Endothelial cell of umbilical vein (primary cell): ENCODE results near the gene CPHXL2. TPM values are rescaled to one million over a fixed set of nuclear protein-coding genes. Genes with fewer than 3 reads are reported as not detected.

Experiments
- BruUV-seq: library from RNA; stranded (reverse); fragments of 400-500 nt; replicated peaks from 2 replicates; lab custom pipeline; 2021; lab: Mats Ljungman, UMichigan
- CTCF ChIA-PET: fragments of 300-600, 350-600 bp; sonication (Branson Sonifier 250); formaldehyde crosslinking; loops from one replicate; lab custom pipeline; 2021; ENCODE audit warnings: antibody characterized with exemption, inconsistent platforms; lab: Charles Lee
- POLR2A ChIA-PET: fragments of 300-600, 350-600 bp; sonication (Branson Sonifier 250); formaldehyde crosslinking; loops from one replicate; lab custom pipeline; 2021; ENCODE audit warnings: antibody characterized with exemption, inconsistent platforms; lab: Charles Lee
- DNase-seq: peaks from one replicate; pipeline ENCODE4 v3.0.0-alpha.2; 2011; ENCODE audit warnings: low read depth, low spot score
- FAIRE-seq: peaks from 2 replicates; lab custom pipeline; 2011; peaks lifted over from hg19 to GRCh38; lab: Jason Lieb, UNC
- H2AFZ ChIP-seq: 2 replicates; pipeline ENCODE4 v1.6.0; 2012; ENCODE audit warnings: low read depth, low read length, control low read depth, inconsistent platforms
- H3K27ac ChIP-seq: 2 replicates; pipeline ENCODE4 v1.5.1; 2011; ENCODE audit warnings: low read depth, mild to moderate bottlenecking, control low read depth, low read length, moderate library complexity; ENCODE audit not compliant: insufficient read depth
- H3K27me3 ChIP-seq, 2 experiments: 2 replicates each; pipeline versions ENCODE4 v1.6.0 to v1.6.1; 2011; ENCODE audit warnings: low read length in 2 of 2, mixed read lengths in 1 of 2; ENCODE audit not compliant: control insufficient read depth in 2 of 2, insufficient read depth in 2 of 2
- H3K36me3 ChIP-seq, 2 experiments: 2 replicates in 1 of 2; 3 replicates in 1 of 2; pipeline ENCODE4 v1.5.1; 2011; ENCODE audit warnings: low read length in 2 of 2, mild to moderate bottlenecking in 1 of 2, moderate library complexity in 1 of 2; ENCODE audit not compliant: control insufficient read depth in 2 of 2, insufficient read depth in 2 of 2; ENCODE audit errors: extremely low read depth in 1 of 2
- H3K4me1 ChIP-seq: 3 replicates; pipeline ENCODE4 v1.5.1; 2011; ENCODE audit warnings: mild to moderate bottlenecking, low read length; ENCODE audit not compliant: control insufficient read depth, insufficient read depth; ENCODE audit errors: extremely low read depth
- H3K4me2 ChIP-seq: 2 replicates; pipeline ENCODE4 v1.6.1; 2011; ENCODE audit warnings: low read length, control low read depth, mixed read lengths; ENCODE audit not compliant: insufficient read depth
- H3K4me3 ChIP-seq, 3 experiments: fragments of 200-600 bp in 1 of 3; sonication (generic), shearing (Covaris generic) in 1 of 3; replicated peaks in 1 of 3; 2 replicates each; pipeline ENCODE4 v1.5.1; 2011 to 2016; ENCODE audit warnings: control low read depth in 3 of 3, low read length in 3 of 3, mild to moderate bottlenecking in 2 of 3, inconsistent platforms in 1 of 3, low read depth in 1 of 3, moderate library complexity in 1 of 3; ENCODE audit not compliant: insufficient read depth in 1 of 3
- H3K79me2 ChIP-seq: 2 replicates; pipeline ENCODE4 v1.6.0; 2012; ENCODE audit warnings: low read length, inconsistent platforms; ENCODE audit not compliant: control insufficient read depth, insufficient read depth
- H3K9ac ChIP-seq: replicated peaks from 2 replicates; pipeline ENCODE3; 2011; ENCODE audit warnings: low read length, control low read depth; ENCODE audit not compliant: insufficient read depth; ENCODE audit errors: extremely low read depth
- H3K9me1 ChIP-seq: replicated peaks from 3 replicates; pipeline ENCODE4 v1.6.0; 2011; ENCODE audit warnings: mild to moderate bottlenecking, low read length; ENCODE audit not compliant: control insufficient read depth, insufficient read depth; ENCODE audit errors: extremely low read depth
- H3K9me3 ChIP-seq: replicated peaks from 2 replicates; pipeline ENCODE4 v1.5.1; 2012; ENCODE audit warnings: low read length, inconsistent platforms; ENCODE audit not compliant: control insufficient read depth, insufficient read depth
- H4K20me1 ChIP-seq: replicated peaks from 2 replicates; pipeline ENCODE3; 2011; ENCODE audit warnings: mild to moderate bottlenecking, low read length; ENCODE audit not compliant: control insufficient read depth, insufficient read depth; ENCODE audit errors: extremely low read depth
- CTCF ChIP-seq, 2 donors: IDR thresholded peaks; 1 replicate in 1 of 2; 2 replicates in 1 of 2; pipeline ENCODE4 v1.5.1; 2011; ENCODE audit warnings: low read length in 2 of 2, mild to moderate bottlenecking in 2 of 2, moderate library complexity in 2 of 2, control low read depth in 1 of 2, inconsistent platforms in 1 of 2, low read depth in 1 of 2; ENCODE audit not compliant: insufficient read depth in 1 of 2; ENCODE audit errors: extremely low read depth in 1 of 2
- EZH2 ChIP-seq: IDR thresholded peaks from 2 replicates; pipeline ENCODE4 v1.6.1; 2012; ENCODE audit warnings: borderline replicate concordance, low read depth, mild to moderate bottlenecking, moderate library complexity, low read length, inconsistent platforms; ENCODE audit not compliant: severe bottlenecking
- FOS ChIP-seq: IDR thresholded peaks from 2 replicates; pipeline ENCODE4 v1.6.1; 2011; ENCODE audit warnings: mild to moderate bottlenecking, low read length, moderate library complexity, borderline replicate concordance; ENCODE audit not compliant: insufficient read depth
- JUN ChIP-seq: IDR thresholded peaks from 2 replicates; pipeline ENCODE4 v1.6.1; 2011; ENCODE audit warnings: borderline replicate concordance, low read depth; ENCODE audit not compliant: insufficient read length, insufficient read depth
- MAX ChIP-seq: IDR thresholded peaks from 2 replicates; pipeline ENCODE4 v1.6.1; 2011; ENCODE audit not compliant: insufficient read depth, insufficient read length
- MYC ChIP-seq: IDR thresholded peaks from one replicate; pipeline ENCODE4 v1.6.1; 2011; ENCODE audit warnings: mild to moderate bottlenecking, low read depth, low read length
- POLR2A ChIP-seq: IDR thresholded peaks from 2 replicates; pipeline ENCODE4 v1.6.1; 2012; ENCODE audit warnings: low read depth, mild to moderate bottlenecking, control low read depth, low read length
- POLR2AphosphoS5 ChIP-seq: IDR thresholded peaks from 2 replicates; pipeline ENCODE4 v1.6.1; 2012; ENCODE audit warnings: low read depth, mild to moderate bottlenecking, control low read depth, low read length, moderate library complexity; ENCODE audit not compliant: insufficient read depth
- dilution Hi-C: fragments of 300-500 bp; cut with MboI; formaldehyde crosslinking; loops from one replicate; pipeline ENCODE4 v1.15.0; 2019; ENCODE audit warnings: low sequenced_read_pairs; ENCODE audit not compliant: extremely low pct_ligation_motif_present
- intact Hi-C: fragments of 100-400 bp; cut with micrococcal nuclease; formaldehyde crosslinking; loops from one replicate; pipeline ENCODE4 v1.10.0; 2022
- polyA plus RNA-seq, 4 experiments: library from polyadenylated mRNA; depleted of rRNA in 3 of 4; stranded (reverse) in 3 of 4; unstranded in 1 of 4; fragments of >200 nt; gene quantifications; 2 replicates each; pipeline versions ENCODE4 v1.2.1 to v1.2.3, GENCODE V29; 2011 to 2012; ENCODE audit warnings: missing spikeins in 1 of 4
- total RNA-seq: library from RNA; stranded (reverse); gene quantifications from 2 replicates; pipeline ENCODE4 v1.2.3, GENCODE V29; 2021

The CPHXL2 gene
- total and polyA plus RNA-seq, 2 donors (not counting 3 experiments of a cell fraction or from before 2014, with no cell fraction given), result not detected

DNA sequence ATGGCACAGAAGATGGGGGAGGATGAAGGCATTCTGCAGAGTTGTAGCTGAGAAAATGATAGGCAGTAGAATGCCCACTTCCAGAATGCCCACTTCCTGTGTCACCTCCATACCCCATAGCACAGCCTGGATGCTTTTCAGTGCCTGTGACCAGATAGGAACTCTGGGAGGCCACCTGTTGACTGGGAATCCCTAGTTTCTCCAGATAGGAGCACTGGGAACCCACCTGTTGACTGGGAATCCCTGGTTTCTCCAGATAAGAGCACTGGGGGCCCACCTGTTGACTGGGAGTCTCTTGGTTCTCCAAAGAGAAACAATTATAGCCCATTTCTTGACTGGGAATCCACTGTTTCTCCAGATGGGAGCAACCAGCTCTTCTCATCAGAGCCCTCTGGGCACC lies 37.9 kb upstream of the CPHXL2 start:
- Histone ChIP-seq H2AFZ (no peak overlapping the region), H3K9me3 (no peaks in the 10 kb centered on the region), H3K36me3 (no peaks in the 10 kb centered on the region), H3K79me2 (no peaks in the 10 kb centered on the region), H3K9me1 (no peaks in the 10 kb centered on the region), H3K4me3 (no peak overlapping the region), H3K4me1 (no peaks in the 10 kb centered on the region), H3K4me2 (no peak overlapping the region), H3K27me3 (no peaks in the 10 kb centered on the region), H3K27ac (no peak overlapping the region), H3K9ac (no peak overlapping the region), H4K20me1 (no peaks in the 10 kb centered on the region)
- dilution Hi-C loops (no loop called here), intact Hi-C loops (no loop called here)
- no peak for TF ChIP-seq MAX
- TF ChIP-seq POLR2AphosphoS5, result no peak
- no peak for TF ChIP-seq JUN
- no peak for TF ChIP-seq POLR2A
- TF ChIP-seq EZH2, result no peak
- TF ChIP-seq MYC, result no peak
- TF ChIP-seq FOS, result no peak
- TF ChIP-seq CTCF (IDR thresholded peaks at IDR 0.05; ENCODE audit: extremely low read depth in 1 of 2, insufficient read depth in 1 of 2, low read depth in 1 of 2, low read length in 2 of 2), result no peak
- DNase-seq (no peak), FAIRE-seq (no peak)
- BruUV-seq, result no TSS peak
- ChIA-PET CTCF (no interaction called here), POLR2A (no interaction called here)
